Rectal smooth muscle tissue (tissue), 1 donor: ENCODE data around the gene PHLDA3.
A peak's percentile ranks its signal among the peaks of the same experiment; 100 is the strongest.

Experiments used
- H3K27ac ChIP-seq: one replicate; pipeline ENCODE4 v1.7.0; 2013; ENCODE audit warnings: low read depth, low read length, inconsistent platforms
- H3K27me3 ChIP-seq: one replicate; pipeline ENCODE4 v1.7.0; 2013; ENCODE audit warnings: low read length; ENCODE audit not compliant: control insufficient read depth, insufficient read depth
- H3K36me3 ChIP-seq: one replicate; pipeline ENCODE4 v1.7.0; 2013; ENCODE audit warnings: low read length; ENCODE audit not compliant: control insufficient read depth, insufficient read depth
- H3K4me1 ChIP-seq: one replicate; pipeline ENCODE4 v1.7.0; 2013; ENCODE audit warnings: low read length; ENCODE audit not compliant: control insufficient read depth, insufficient read depth
- H3K4me3 ChIP-seq: one replicate; pipeline ENCODE4 v1.7.0; 2013; ENCODE audit warnings: low read length
- H3K9ac ChIP-seq: one replicate; pipeline ENCODE4 v1.7.0; 2013; ENCODE audit warnings: low read length

PHLDA3 gene

GRCh38 chr1:201509601-201510374 lies 40.8 kb upstream of the PHLDA3 start:
- Histone ChIP-seq H3K27me3 (no peaks in the 10 kb centered on the region), H3K27ac (peak overlapping the region; percentile 99), H3K9ac (no peak overlapping the region), H3K36me3 (peaks cover 6% of the 10 kb centered on the region), H3K4me1 (peaks cover 24% of the 10 kb centered on the region), H3K4me3 (no peak overlapping the region)

- H3K4me1 ChIP-seq = peaks cover 31% of the 10 kb centered on the region
- no peak overlapping the region for H3K9ac ChIP-seq
- peaks cover 6% of the 10 kb centered on the region for H3K36me3 ChIP-seq
- H3K27ac ChIP-seq = peak overlapping the region; percentile 99
- no peaks in the 10 kb centered on the region for H3K27me3 ChIP-seq
- H3K4me3 ChIP-seq = no peak overlapping the region
These were observed 39.8 kb upstream of the PHLDA3 start for GRCh38 chr1:201508809-201509208.

- H3K4me1 ChIP-seq = peaks cover 30% of the 10 kb centered on the region
These were observed 38.3 kb upstream of the PHLDA3 start for GRCh38 chr1:201507360-201507675.

GRCh38 chr1:201506557-201507359 lies 37.8 kb upstream of the PHLDA3 start, which contains the start of gene CSRP1:
Gene CSRP1 (minus strand): TSS chr1:201507123. CDS start chr1:201496303, 10,820 bp downstream.
- Histone ChIP-seq H3K4me3 (peak within 1 kb of the TSS; percentile 93), H3K27me3 (no peaks in the 10 kb centered on the region), H3K36me3 (peaks cover 6% of the 10 kb centered on the region), H3K9ac (peak within 1 kb of the TSS; percentile 96), H3K4me1 (peaks cover 29% of the 10 kb centered on the region), H3K27ac (peak within 1 kb of the TSS; percentile 99)

More at GRCh38 chr1:201507360-201507675, 38.3 kb upstream of the PHLDA3 start:
- peaks cover 6% of the 10 kb centered on the region for H3K36me3 ChIP-seq
- no peaks in the 10 kb centered on the region for H3K27me3 ChIP-seq
- H3K27ac ChIP-seq = peak overlapping the region; percentile 99
- H3K4me3 ChIP-seq = peak overlapping the region; percentile 93
- peak overlapping the region; percentile 96 for H3K9ac ChIP-seq

- Histone ChIP-seq H3K27me3 (no peaks in the 10 kb centered on the region), H3K27ac (peak overlapping the region; percentile 99), H3K4me1 (peaks cover 31% of the 10 kb centered on the region)
These were observed 37.1 kb upstream of the PHLDA3 start for GRCh38 chr1:201506092-201506491.

GRCh38 chr1:201505503-201505890 lies 36.5 kb upstream of the PHLDA3 start:
- H3K36me3 ChIP-seq = peaks cover 6% of the 10 kb centered on the region
- peak overlapping the region; percentile 96 for H3K9ac ChIP-seq
- H3K27me3 ChIP-seq = no peaks in the 10 kb centered on the region
- H3K27ac ChIP-seq = peak overlapping the region; percentile 99
- H3K4me3 ChIP-seq = peak overlapping the region; percentile 93
- peaks cover 37% of the 10 kb centered on the region for H3K4me1 ChIP-seq

More at GRCh38 chr1:201506092-201506491, 37.1 kb upstream of the PHLDA3 start:
- Histone ChIP-seq H3K4me3 (peak overlapping the region; percentile 93), H3K9ac (peak overlapping the region; percentile 96), H3K36me3 (peaks cover 6% of the 10 kb centered on the region)

GRCh38 chr1:201504799-201505502 lies 36.0 kb upstream of the PHLDA3 start:
- Histone ChIP-seq H3K4me3 (peak overlapping the region; percentile 93), H3K27ac (peak overlapping the region; percentile 99), H3K9ac (peak overlapping the region; percentile 96), H3K4me1 (peaks cover 42% of the 10 kb centered on the region), H3K36me3 (peaks cover 6% of the 10 kb centered on the region), H3K27me3 (no peaks in the 10 kb centered on the region)

- H3K9ac ChIP-seq = peak overlapping the region; percentile 46
- H3K27me3 ChIP-seq = no peaks in the 10 kb centered on the region
- peak overlapping the region; percentile 99 for H3K27ac ChIP-seq
- peaks cover 8% of the 10 kb centered on the region for H3K36me3 ChIP-seq
- H3K4me3 ChIP-seq = peak overlapping the region; percentile 93
- H3K4me1 ChIP-seq = peaks cover 49% of the 10 kb centered on the region
These were observed 35.2 kb upstream of the PHLDA3 start for GRCh38 chr1:201504179-201504631.

- Histone ChIP-seq H3K4me1 (peaks cover 55% of the 10 kb centered on the region), H3K27ac (peak overlapping the region; percentile 99), H3K36me3 (peaks cover 9% of the 10 kb centered on the region), H3K27me3 (no peaks in the 10 kb centered on the region), H3K4me3 (peak overlapping the region; percentile 93), H3K9ac (peak overlapping the region; percentile 46)
These were observed 34.6 kb upstream of the PHLDA3 start for GRCh38 chr1:201503397-201504176.

- peaks cover 59% of the 10 kb centered on the region for H3K4me1 ChIP-seq
- H3K27ac ChIP-seq = peak overlapping the region; percentile 99
- peak overlapping the region; percentile 35 for H3K4me3 ChIP-seq
- peak overlapping the region; percentile 51 for H3K9ac ChIP-seq
- H3K27me3 ChIP-seq = no peaks in the 10 kb centered on the region
- H3K36me3 ChIP-seq = peaks cover 9% of the 10 kb centered on the region
These were observed 33.5 kb upstream of the PHLDA3 start for GRCh38 chr1:201502511-201502857.

GRCh38 chr1:201501812-201502510 lies 33.0 kb upstream of the PHLDA3 start:
- peak overlapping the region; percentile 99 for H3K27ac ChIP-seq
- peak overlapping the region; percentile 51 for H3K9ac ChIP-seq
- H3K27me3 ChIP-seq = no peaks in the 10 kb centered on the region
- H3K36me3 ChIP-seq = peaks cover 9% of the 10 kb centered on the region
- H3K4me3 ChIP-seq = peak overlapping the region; percentile 35
- H3K4me1 ChIP-seq = peaks cover 59% of the 10 kb centered on the region
